Activated CD8-positive, alpha-beta memory T cell treated with anti-CD3 and anti-CD28 coated beads for 48 hours (primary cell): Measurements from ENCODE around the gene CCDC185.

Experiments
- DNase-seq, 3 experiments: peaks; one replicate each; pipeline ENCODE4 v3.0.0-alpha.2; 2020; ENCODE audit warnings: low read depth in 2 of 3, low spot score in 2 of 3

Gene CCDC185

GRCh38 chr1:223393275-223394214 lies at the start of gene CCDC185:
CCDC185 (plus strand) TSS chr1:223393415; CDS start chr1:223393476, 61 bp downstream.
- no peak for DNase-seq

GRCh38 chr1:223343692-223344091 lies 49.5 kb upstream of the CCDC185 start:
- DNase-seq: no peak

- DNase-seq: no peak
Observed at GRCh38 chr1:223344491-223344890, 48.7 kb upstream of the CCDC185 start.

GRCh38 chr1:223345720-223346119 lies 47.5 kb upstream of the CCDC185 start:
- DNase-seq: no peak

GRCh38 chr1:223346311-223346710 lies 46.9 kb upstream of the CCDC185 start:
- DNase-seq: no peak

GRCh38 chr1:223347583-223347982 lies 45.6 kb upstream of the CCDC185 start:
- no peak for DNase-seq

- DNase-seq: no peak
Observed at GRCh38 chr1:223348439-223348838, 44.8 kb upstream of the CCDC185 start.

GRCh38 chr1:223349241-223349640 lies 44.0 kb upstream of the CCDC185 start:
- no peak for DNase-seq

- no peak for DNase-seq
Observed at GRCh38 chr1:223350361-223350908, 42.8 kb upstream of the CCDC185 start.

GRCh38 chr1:223352944-223353343 lies 40.3 kb upstream of the CCDC185 start:
- no peak for DNase-seq

GRCh38 chr1:223353939-223354338 lies 39.3 kb upstream of the CCDC185 start:
- DNase-seq: no peak

- no peak for DNase-seq
Observed at GRCh38 chr1:223355699-223356098, 37.5 kb upstream of the CCDC185 start.

- no peak for DNase-seq
Observed at GRCh38 chr1:223358826-223359225, 34.4 kb upstream of the CCDC185 start.

- no peak for DNase-seq
Observed at GRCh38 chr1:223363057-223363855, 30.0 kb upstream of the CCDC185 start.

GRCh38 chr1:223363856-223364684 lies 29.1 kb upstream of the CCDC185 start, which contains the start of gene SUSD4:
SUSD4 (minus strand) TSS chr1:223364176; CDS start chr1:223363425, 751 bp downstream.
- DNase-seq: peak in 2 of 3 experiments; percentile 5 to 26

- DNase-seq: peak in 1 of 3 experiments; percentile 3
Observed at GRCh38 chr1:223364685-223365382, 28.4 kb upstream of the CCDC185 start.

- no peak for DNase-seq
Observed at GRCh38 chr1:223374064-223374610, 19.1 kb upstream of the CCDC185 start.

GRCh38 chr1:223378754-223379153 lies 14.5 kb upstream of the CCDC185 start:
- no peak for DNase-seq

GRCh38 chr1:223386013-223386412 lies 7.2 kb upstream of the CCDC185 start:
- no peak for DNase-seq

GRCh38 chr1:223390618-223391017 lies 2.6 kb upstream of the CCDC185 start:
- DNase-seq: no peak
